Stomach smooth muscle (tissue), 2 donors: Measurements from ENCODE around the gene PFKM.
A peak's percentile ranks its signal among the peaks of the same experiment; 100 is the strongest.

Experiments used
- H3K27ac ChIP-seq: one replicate; pipeline ENCODE4 v1.7.0; 2013; ENCODE audit warnings: mild to moderate bottlenecking, low read length, inconsistent platforms
- H3K27me3 ChIP-seq, 2 donors: one replicate each; pipeline ENCODE4 v1.7.0; 2013; ENCODE audit warnings: low read length in 2 of 2; ENCODE audit not compliant: insufficient read depth in 2 of 2, control insufficient read depth in 1 of 2
- H3K36me3 ChIP-seq, 2 donors: one replicate each; pipeline ENCODE4 v1.7.0; 2013; ENCODE audit warnings: low read length in 2 of 2; ENCODE audit not compliant: control insufficient read depth in 2 of 2, insufficient read depth in 2 of 2
- H3K4me1 ChIP-seq: one replicate; pipeline ENCODE4 v1.7.0; 2013; ENCODE audit warnings: low read length; ENCODE audit not compliant: control insufficient read depth, insufficient read depth
- H3K4me3 ChIP-seq, 2 donors: one replicate each; pipeline ENCODE4 v1.7.0; 2013; ENCODE audit warnings: low read length in 2 of 2
- H3K9ac ChIP-seq, 2 donors: one replicate each; pipeline ENCODE4 v1.7.0; 2013; ENCODE audit warnings: low read length in 2 of 2, mild to moderate bottlenecking in 1 of 2
- H3K9me3 ChIP-seq, 2 donors: one replicate each; pipeline ENCODE4 v1.7.0; 2013; ENCODE audit warnings: low read length in 2 of 2; ENCODE audit not compliant: control insufficient read depth in 2 of 2
- donor health status: healthy.
- donor health status: Pancreatic carcinoma.

Gene PFKM

GRCh38 chr12:48119078-48119833, at the start of gene PFKM:
PFKM (plus strand) TSS chr12:48119364; CDS start chr12:48122775, 3,411 bp downstream.
- peak within 1 kb of the TSS; percentile 49 for H3K27ac ChIP-seq

GRCh38 chr12:48070033-48070432, 49.1 kb upstream of the PFKM start:
- Histone ChIP-seq H3K36me3 (peaks cover 22 to 29% of the 10 kb centered on the region in 2 donors), H3K27ac (no peak overlapping the region)

More at GRCh38 chr12:48119078-48119833, at the start of gene PFKM:
- Histone ChIP-seq H3K4me3 (peak within 1 kb of the TSS; percentile 91 to 98), H3K9me3 (no peaks in the 10 kb centered on the region), H3K27me3 (no peaks in the 10 kb centered on the region), H3K9ac (peak within 1 kb of the TSS; percentile 62 to 77), H3K36me3 (peaks cover 2 to 6% of the 10 kb centered on the region in 2 donors), H3K4me1 (peaks cover 5% of the 10 kb centered on the region)

GRCh38 chr12:48070731-48071130, 48.4 kb upstream of the PFKM start:
- Histone ChIP-seq H3K27ac (no peak overlapping the region), H3K27me3 (no peaks in the 10 kb centered on the region), H3K4me1 (no peaks in the 10 kb centered on the region), H3K9ac (no peak overlapping the region), H3K4me3 (no peak overlapping the region), H3K9me3 (no peaks in the 10 kb centered on the region), H3K36me3 (peaks cover 21 to 24% of the 10 kb centered on the region in 2 donors)

More at GRCh38 chr12:48070033-48070432, 49.1 kb upstream of the PFKM start:
- Histone ChIP-seq H3K9ac (no peak overlapping the region), H3K27me3 (no peaks in the 10 kb centered on the region), H3K4me3 (no peak overlapping the region), H3K4me1 (no peaks in the 10 kb centered on the region), H3K9me3 (no peaks in the 10 kb centered on the region)

DNA sequence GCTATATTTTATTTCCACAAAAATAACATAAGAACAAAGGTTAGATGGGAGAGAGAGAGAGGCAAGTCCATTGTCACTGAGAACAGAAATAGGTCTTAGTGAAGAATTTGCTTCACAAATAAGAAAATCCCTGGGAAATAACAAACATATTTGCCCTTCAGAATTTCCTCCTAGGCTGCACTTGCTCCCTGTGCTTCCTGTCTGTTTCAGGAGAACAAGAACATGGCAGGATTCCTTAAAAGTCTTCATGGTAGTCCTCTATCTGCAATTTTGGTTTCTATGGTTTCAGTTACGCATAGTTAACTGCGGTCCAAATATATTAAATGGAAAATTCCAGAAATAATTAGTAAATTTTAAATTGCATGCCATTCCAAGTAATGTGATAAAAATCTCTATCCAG, 47.4 kb upstream of the PFKM start:
- Histone ChIP-seq H3K4me3 (no peak overlapping the region), H3K4me1 (no peaks in the 10 kb centered on the region), H3K27ac (no peak overlapping the region), H3K9ac (no peak overlapping the region), H3K9me3 (no peaks in the 10 kb centered on the region), H3K27me3 (no peaks in the 10 kb centered on the region), H3K36me3 (peaks cover 19 to 24% of the 10 kb centered on the region in 2 donors)

DNA sequence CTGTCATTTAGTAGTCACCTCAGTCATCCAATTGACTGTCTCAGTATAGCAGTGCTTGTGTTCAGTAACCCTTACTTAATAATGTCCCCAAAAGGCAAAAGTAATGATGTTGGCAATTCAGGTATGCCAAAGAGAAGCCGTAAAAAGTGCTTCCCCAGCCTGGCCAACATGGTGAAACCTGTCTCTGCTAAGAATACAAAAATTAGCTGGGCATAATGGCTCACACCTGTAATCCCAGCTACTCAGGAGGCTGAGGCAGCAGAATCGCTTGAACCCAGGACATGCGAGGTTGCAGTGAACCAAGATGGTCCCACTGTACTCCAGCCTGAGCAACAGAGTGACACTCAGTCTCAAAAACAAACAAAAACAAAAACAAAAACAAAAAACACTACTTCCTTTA, 46.9 kb upstream of the PFKM start:
- Histone ChIP-seq H3K9ac (no peak overlapping the region), H3K9me3 (no peaks in the 10 kb centered on the region), H3K27ac (no peak overlapping the region), H3K36me3 (peaks cover 19 to 24% of the 10 kb centered on the region in 2 donors), H3K4me1 (no peaks in the 10 kb centered on the region), H3K27me3 (no peaks in the 10 kb centered on the region), H3K4me3 (no peak overlapping the region)

DNA sequence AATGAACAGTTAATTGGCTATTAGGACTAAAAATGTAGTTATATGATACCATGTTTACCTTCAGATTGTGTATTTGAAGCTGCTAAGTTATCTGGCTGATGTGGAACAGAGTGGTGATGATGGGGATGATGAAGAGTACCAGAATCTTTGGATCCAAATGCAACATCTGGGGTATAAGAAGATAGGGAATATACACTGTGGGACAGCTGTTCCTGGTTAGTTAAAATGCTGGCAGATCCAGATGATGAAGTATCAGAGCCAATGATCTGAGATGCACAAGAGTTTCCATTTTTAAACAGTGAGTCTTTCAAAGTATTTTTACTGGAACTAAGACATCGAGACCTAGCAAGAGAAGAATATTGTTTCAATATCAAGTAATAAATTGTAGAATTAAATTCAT, 44.9 kb upstream of the PFKM start:
- no peak overlapping the region for H3K4me3 ChIP-seq
- no peak overlapping the region for H3K9ac ChIP-seq
- H3K4me1 ChIP-seq = no peaks in the 10 kb centered on the region
- no peak overlapping the region for H3K27ac ChIP-seq
- peaks cover 19 to 29% of the 10 kb centered on the region in 2 donors for H3K36me3 ChIP-seq
- no peaks in the 10 kb centered on the region for H3K27me3 ChIP-seq
- no peaks in the 10 kb centered on the region for H3K9me3 ChIP-seq

GRCh38 chr12:48075832-48076231, 43.3 kb upstream of the PFKM start:
- peaks cover 18 to 19% of the 10 kb centered on the region in 2 donors for H3K36me3 ChIP-seq
- H3K4me1 ChIP-seq = no peaks in the 10 kb centered on the region
- H3K9me3 ChIP-seq = no peaks in the 10 kb centered on the region
- H3K4me3 ChIP-seq = no peak overlapping the region
- H3K9ac ChIP-seq = no peak overlapping the region
- no peak overlapping the region for H3K27ac ChIP-seq
- H3K27me3 ChIP-seq = no peaks in the 10 kb centered on the region

- Histone ChIP-seq H3K9ac (no peak overlapping the region), H3K4me3 (no peak overlapping the region), H3K27me3 (no peaks in the 10 kb centered on the region), H3K27ac (no peak overlapping the region), H3K4me1 (no peaks in the 10 kb centered on the region), H3K9me3 (no peaks in the 10 kb centered on the region), H3K36me3 (peaks cover 15 to 17% of the 10 kb centered on the region in 2 donors)
Measured at GRCh38 chr12:48077111-48077510, 42.1 kb upstream of the PFKM start.

DNA sequence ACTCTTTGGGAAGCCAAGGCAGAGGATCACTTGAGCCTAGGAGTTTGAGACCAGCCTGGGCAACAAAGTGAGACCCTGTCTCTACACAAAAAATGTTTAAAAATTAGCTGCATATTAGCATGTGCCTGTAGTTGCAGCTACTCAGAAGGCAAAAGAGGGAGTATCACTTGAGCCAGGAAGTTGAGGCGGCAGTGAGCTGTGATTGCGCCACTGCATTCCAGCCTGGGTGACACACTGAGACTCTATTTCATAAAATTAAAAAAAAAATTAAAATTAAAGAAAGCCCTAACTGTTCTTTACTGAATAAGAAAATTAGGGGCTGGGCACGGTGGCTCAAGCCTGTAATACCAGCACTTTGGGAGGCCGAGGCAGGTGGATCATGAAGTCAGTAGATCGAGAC, 40.3 kb upstream of the PFKM start:
- peaks cover 10 to 21% of the 10 kb centered on the region in 2 donors for H3K36me3 ChIP-seq

DNA sequence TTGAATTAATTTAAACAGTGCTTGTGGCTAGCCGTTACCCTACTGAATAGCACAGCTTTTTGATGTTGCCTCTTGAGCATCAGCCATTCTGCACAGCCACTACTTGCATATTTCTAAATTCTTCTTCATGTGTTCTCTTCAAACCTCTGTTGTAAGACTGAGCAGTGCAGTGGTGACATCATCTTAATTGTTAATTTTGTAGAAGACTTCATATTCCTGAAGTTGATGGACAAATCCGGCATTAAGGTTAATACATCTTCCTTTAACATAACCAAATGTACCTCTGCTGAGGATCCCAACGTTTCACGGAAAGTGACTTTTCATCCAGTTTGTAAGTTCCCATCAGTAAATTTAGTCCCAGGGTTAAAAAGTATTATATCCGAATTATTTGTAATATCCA, 38.9 kb upstream of the PFKM start:
- H3K36me3 ChIP-seq = peaks cover 9 to 22% of the 10 kb centered on the region in 2 donors
- no peaks in the 10 kb centered on the region for H3K4me1 ChIP-seq
- H3K9me3 ChIP-seq = no peaks in the 10 kb centered on the region
- H3K27ac ChIP-seq = no peak overlapping the region
- H3K4me3 ChIP-seq = no peak overlapping the region
- H3K9ac ChIP-seq = no peak overlapping the region
- H3K27me3 ChIP-seq = no peaks in the 10 kb centered on the region

More for the DNA sequence above, 40.3 kb upstream of the PFKM start:
- Histone ChIP-seq H3K4me1 (no peaks in the 10 kb centered on the region), H3K9ac (no peak overlapping the region), H3K27ac (no peak overlapping the region), H3K4me3 (no peak overlapping the region), H3K27me3 (no peaks in the 10 kb centered on the region), H3K9me3 (no peaks in the 10 kb centered on the region)

GRCh38 chr12:48080821-48081220, 38.3 kb upstream of the PFKM start:
- no peak overlapping the region for H3K9ac ChIP-seq
- H3K4me3 ChIP-seq = no peak overlapping the region
- no peak overlapping the region for H3K27ac ChIP-seq
- no peaks in the 10 kb centered on the region for H3K27me3 ChIP-seq
- peaks cover 10 to 22% of the 10 kb centered on the region in 2 donors for H3K36me3 ChIP-seq
- H3K9me3 ChIP-seq = no peaks in the 10 kb centered on the region
- no peaks in the 10 kb centered on the region for H3K4me1 ChIP-seq
